Ureter (tissue), 1 donor: ENCODE measurements around the gene GJB1. TPM values are rescaled to one million over a fixed set of nuclear protein-coding genes. Genes with fewer than 3 reads are reported as not detected.
A peak's percentile ranks its signal among the peaks of the same experiment; 100 is the strongest.
"Not testable (repeated sequence)": the region's sequence is repeated elsewhere in the genome, so short reads cannot be mapped to it uniquely, and the experiment has no call there.

Source experiments
- DNase-seq: peaks from one replicate; pipeline ENCODE4 v3.0.0-alpha.2; 2020; ENCODE audit warnings: low spot score
- total RNA-seq: library from RNA; stranded (reverse); gene quantifications from one replicate; pipeline ENCODE4 v1.2.4, GENCODE V29; 2023
- donor health status: DM: yes; HTN: yes; CAD: no.

GJB1 gene
- total RNA-seq, 1 donor from 2014 or later = 4.1 TPM

DNA sequence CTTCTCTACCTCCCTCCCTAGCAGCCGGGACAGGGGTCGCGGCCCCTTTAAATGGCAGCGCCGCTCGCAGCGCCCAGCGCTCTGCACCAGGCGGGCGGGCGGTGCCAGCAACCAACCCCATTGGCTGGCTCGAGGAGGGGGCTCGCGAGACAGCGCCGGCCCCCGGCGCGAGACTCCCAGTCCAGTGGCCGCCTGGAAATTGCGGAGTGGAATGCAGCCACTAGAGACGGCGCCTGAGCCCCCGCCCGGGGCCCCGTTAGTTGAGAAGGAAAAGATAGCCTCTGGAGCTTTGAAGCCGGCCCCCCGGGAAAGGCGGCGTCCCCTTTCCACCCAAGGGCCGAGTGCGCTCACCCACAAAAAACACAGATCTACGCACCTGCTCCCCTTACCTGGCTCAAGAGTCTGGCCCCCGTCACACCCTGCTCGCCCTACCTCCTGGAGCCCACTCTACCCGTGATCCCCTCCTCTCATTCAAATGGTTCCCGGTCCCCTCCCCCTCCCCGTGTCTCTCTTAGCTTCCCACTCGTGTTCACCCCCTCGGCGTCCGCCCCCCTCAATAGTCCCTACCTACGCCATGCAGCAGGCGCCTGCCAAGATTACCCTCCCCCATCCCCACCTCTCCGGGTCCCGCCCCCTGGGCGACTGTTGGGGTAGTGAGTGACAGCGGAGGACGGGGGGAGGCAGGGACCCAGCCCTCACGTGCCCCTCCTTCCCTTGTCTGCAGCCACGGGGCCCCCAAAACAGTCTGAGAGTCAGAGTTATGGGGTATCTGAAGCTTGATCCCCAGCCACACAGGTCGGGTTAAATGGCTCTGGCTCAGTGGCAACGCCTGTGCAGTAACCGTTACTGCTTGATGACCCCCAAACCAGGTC, 31.3 kb downstream of the GJB1 start, which contains the start of gene ZMYM3:
Gene ZMYM3, minus strand, starts transcription at position 49 of the 872 bp plus-strand sequence. CDS start 885 bp downstream, outside the sequence.
- DNase-seq = peak; percentile 85

DNA sequence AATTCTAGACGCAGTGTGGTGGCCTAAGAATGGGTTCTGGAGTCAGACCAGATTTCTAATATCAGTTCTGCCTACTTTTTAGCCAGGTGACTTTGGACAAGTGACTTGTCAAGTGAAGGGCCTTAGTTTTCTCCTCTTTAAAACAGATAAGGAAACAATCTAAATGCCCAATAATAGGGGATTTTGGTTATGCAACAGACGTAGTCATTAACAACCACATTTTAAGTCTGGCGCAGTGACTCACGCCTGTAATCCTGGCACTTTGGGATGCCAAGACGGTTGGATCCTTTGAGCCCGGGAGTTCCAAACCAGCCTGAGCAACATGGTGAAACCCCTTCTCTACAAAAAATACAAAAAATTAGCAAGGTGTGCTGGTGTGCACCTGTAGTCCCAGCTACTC, 33.0 kb downstream of the GJB1 start:
- DNase-seq = no peak

DNA sequence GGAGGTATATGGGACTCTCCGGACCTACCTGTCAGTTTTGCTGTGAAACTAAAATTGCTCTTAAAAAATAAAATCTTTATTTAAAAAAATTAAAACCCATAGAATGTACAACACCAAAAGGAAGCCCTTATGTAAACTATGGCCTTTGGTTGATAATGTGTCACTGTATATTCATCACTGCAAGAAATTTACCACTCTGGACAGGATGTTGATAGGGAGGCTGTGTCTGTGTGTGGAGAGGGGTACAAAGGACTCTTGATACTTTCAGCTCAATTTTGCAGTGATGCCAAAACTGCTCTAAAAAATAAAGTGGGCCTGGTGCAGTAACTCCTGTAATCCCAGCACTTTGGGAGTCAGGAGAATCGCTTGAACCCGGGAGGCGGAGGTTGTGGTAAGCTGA, 33.8 kb downstream of the GJB1 start:
- DNase-seq = no peak

DNA sequence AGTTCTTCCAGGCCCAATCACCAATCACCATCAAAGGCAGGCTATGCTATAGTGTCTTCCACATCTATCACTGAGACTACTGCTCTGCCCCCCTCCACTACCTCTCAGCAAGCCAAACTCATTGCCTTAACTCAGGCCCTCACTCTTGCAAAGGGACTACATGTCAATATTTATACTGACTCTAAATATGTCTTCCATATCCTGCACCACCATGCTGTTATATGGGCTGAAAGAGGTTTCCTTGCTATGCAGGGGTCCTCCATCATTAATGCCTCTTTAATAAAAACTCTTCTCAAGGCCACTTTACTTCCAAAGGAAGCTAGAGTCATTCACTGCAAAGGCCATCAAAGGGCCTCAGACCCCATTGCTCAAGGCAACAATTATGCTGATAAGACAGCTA, 45.6 kb downstream of the GJB1 start:
- DNase-seq = not testable (repeated sequence)

DNA sequence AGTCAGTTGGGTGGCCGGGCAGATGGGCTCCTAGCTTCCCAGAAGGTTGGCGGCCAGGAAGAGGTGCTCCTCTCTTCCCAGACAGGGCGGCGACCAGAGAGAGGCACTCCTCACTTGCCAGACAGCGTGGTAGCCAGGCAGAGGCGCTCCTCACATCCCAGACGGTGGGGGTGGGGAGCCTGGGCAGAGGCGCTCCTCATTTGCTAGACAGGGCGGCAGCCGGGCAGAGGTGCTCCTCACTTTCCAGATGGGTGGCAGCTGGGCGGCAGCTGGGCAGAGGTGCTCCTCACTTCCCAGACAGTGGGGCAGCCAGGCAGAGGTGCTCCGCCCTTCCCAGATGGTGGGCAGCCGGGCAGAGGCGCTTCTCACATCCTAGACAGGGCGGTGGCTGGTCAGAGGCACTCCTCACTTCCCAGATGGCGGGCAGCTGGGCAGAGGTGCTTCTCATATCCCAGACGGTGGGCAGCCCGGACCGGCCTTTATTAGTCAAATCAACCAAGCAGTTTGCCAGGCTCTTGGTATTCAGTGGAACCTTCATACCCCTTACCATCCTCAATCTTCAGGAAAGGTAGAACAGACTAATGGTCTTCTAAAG, 46.9 kb downstream of the GJB1 start:
- no peak for DNase-seq

DNA sequence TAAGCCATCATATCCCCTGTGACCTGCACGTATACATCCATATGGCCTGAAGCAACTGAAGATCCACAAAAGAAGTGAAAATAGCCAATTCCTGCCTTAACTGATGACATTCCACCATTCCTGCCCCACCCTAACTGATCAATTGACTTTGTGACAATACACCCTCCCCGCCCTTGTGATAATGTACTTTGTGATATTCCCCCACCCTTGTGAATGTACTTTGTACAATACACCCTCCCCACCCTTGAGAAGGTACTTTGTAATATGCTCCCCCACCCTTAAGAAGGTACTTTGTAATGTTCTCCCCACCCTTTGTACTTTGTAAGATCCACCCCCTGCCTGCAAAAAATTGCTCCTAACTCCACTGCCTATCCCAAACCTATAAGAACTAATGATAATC, 49.3 kb downstream of the GJB1 start:
- not testable (repeated sequence) for DNase-seq

Other genes starting within 250 kb of the GJB1 start
- 82.4 TPM for gene SNX12, start 154.9 kb upstream of the GJB1 start, total RNA-seq
- gene FOXO4, start 127.4 kb upstream of the GJB1 start, total RNA-seq = 18.9 TPM
- not detected for gene CXorf65, start 116.5 kb upstream of the GJB1 start, total RNA-seq
- gene IL2RG, start 111.6 kb upstream of the GJB1 start, total RNA-seq = 5.6 TPM
- 71.4 TPM for gene MED12, start 104.6 kb upstream of the GJB1 start, total RNA-seq
- gene NLGN3, start 78.4 kb upstream of the GJB1 start, total RNA-seq = 1.9 TPM
- 28.9 TPM for gene ZMYM3, start 30.9 kb downstream of the GJB1 start, total RNA-seq
- gene NONO, start 60.4 kb downstream of the GJB1 start, total RNA-seq = 308 TPM
- 8.9 TPM for gene ITGB1BP2, start 78.5 kb downstream of the GJB1 start, total RNA-seq
- gene TAF1, start 143.1 kb downstream of the GJB1 start, total RNA-seq = 82.3 TPM